ENCODE data around the gene ARMC2.
"Not testable (repeated sequence)": the region's sequence is repeated elsewhere in the genome, so short reads cannot be mapped to it uniquely, and the experiment has no call there.

Gene ARMC2

DNA sequence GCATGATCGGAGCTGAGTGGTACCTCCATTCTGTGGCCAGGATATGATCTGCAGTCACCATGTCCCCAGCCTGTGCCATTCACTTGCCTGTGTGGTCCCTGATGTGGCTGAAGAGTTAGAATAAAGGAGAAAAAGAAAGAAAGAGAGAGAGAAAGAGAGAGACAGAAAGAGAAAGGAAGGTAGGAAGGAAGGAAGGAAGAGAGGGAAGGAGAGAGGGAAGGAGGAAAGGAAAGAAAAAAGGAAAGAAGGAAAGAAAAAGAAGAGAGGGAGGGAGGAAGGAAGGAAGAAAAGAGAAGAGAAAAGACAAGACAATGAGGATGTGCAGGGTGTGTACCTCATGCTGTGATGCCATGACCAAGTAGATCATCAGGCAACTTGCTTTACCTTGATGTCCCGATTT, 22.1 kb downstream of the ARMC2 start:
- DNase-seq (ENCODE audit: low spot score) = no peak

DNA sequence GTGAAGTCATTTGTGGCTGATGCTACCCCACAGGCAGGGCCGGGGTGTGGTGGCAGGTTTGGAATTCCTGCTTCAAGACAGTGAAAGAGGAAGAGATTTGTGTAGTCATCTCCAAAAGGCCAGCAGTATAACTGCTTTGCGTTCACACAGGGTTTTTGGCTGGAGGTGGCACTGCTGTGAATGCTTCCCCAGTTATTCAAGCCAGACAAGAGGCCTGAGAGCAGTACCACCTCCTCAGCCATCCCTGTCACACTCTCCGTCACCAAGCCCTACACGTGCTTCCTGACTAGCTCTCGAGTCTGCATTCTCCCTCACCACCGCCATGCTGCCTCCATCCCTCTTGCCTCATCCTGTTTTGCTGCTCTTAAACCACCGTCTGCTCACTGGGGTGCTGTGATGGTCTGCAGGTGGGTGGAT, 23.9 kb downstream of the ARMC2 start:
- DNase-seq (ENCODE audit: low spot score) = no peak

GRCh38 chr6:108872575-108872974, 24.4 kb downstream of the ARMC2 start:
- no peak for DNase-seq (ENCODE audit: low spot score)

- no peak for DNase-seq (ENCODE audit: low spot score)
These were observed 25.0 kb downstream of the ARMC2 start for GRCh38 chr6:108873251-108873650.

DNA sequence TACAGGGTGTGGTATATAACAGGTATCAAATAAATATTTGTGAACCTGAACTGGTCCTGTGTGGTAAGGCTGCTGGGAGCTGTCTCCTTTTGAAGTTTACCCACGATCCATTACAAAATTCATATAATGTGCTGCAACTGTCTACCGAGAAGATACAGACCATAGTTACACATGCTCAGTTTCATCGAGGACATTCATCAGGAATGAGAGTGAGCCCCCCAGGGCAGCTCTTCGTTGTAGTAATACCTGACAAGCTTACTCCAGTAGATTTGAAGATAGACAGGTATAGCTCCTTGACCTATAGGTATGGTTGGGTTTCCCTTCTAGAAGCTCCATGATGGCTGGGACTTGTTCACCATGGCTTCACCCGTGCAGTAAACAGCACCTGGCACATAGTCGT, 25.7 kb downstream of the ARMC2 start:
- no peak for DNase-seq (ENCODE audit: low spot score)

DNA sequence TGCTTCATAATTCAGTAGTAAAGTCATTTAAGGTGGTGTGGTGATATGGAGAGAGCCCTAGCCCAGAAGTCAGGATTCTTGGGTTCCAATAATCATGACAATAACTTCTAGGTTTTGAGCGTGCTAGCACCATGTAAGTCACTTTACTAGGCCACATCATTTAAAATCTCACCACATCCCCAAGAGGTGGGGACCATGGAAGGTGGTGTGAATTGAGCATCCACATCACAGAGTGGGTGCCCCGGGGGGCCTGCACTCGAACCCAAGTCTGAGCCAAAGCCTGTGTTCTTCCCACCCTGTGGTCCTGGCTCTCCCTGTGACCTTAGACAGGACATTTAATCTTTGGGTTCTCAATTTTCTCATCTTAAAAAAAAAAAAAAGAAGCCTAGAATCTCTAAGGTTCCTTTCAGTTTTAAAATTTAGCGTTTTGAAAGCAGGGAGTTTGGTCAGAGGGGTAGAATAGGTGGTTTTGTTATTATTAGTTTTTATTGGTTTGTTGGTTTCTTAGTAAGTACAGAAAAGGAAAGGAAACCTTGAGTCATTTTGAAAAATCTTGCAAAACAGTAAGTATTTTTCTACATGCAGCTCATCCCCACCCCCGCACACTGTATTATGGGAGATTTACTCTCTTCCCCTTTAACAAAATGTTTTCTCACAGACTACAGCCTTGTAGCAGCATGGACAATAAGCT, 26.4 kb downstream of the ARMC2 start:
- no peak for DNase-seq (ENCODE audit: low spot score)

GRCh38 chr6:108875161-108875555, 26.9 kb downstream of the ARMC2 start:
- DNase-seq (ENCODE audit: low spot score) = no peak

DNA sequence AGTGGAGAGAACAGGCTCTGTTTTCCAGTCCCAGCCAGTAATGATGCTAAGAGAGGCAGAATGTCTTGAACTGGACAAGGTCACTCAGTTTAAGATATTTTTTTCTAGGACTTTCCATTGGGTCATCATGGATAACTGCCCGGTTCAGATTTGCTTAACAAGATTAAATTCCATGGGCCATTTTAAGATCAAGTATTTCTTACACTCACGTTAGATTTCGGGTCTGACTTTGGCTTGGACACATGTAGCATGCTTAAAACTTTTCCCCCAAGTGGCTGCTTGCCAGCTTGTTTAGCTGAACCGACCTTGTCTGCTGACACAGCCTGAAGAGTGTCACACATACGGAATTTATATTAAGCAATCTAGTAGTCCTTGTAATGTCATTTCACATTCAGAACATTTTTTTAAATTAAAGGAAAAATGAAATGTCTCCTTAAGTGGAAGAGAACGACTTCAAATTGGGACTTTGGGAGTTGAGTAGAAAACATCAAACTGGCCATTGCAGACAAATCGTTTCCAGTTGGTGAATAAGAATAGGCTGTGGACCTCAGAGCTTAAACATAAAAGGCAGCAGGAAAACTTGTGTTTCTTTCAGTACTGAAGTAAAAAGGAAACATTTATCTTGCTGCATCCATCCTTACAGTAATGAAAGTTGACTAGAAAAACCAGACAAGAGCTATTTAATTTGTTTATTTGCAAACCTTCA, 29.0 kb downstream of the ARMC2 start:
- DNase-seq (ENCODE audit: low spot score) = no peak

DNA sequence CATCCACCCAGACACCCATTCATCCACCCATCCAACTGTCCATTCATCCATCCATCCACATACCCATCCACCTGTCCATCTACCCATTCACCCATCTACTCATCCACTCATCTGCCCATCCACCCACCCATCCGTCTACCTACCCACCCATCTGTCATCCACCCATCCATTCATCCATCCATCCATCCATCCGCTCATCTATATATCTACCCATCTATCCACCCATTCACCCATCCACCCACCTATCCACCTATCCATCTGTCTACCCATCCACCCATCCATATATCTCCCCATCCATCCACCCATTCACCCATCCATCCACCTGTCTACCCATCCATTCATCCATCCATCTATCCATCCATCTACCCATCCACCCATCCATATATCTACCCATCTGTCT, 30.7 kb downstream of the ARMC2 start:
- no peak for DNase-seq (ENCODE audit: low spot score)

- DNase-seq (ENCODE audit: low spot score) = no peak
These were observed 35.0 kb downstream of the ARMC2 start for GRCh38 chr6:108883172-108883571.

GRCh38 chr6:108884211-108885059, 36.2 kb downstream of the ARMC2 start:
- no peak for DNase-seq (ENCODE audit: low spot score)

DNA sequence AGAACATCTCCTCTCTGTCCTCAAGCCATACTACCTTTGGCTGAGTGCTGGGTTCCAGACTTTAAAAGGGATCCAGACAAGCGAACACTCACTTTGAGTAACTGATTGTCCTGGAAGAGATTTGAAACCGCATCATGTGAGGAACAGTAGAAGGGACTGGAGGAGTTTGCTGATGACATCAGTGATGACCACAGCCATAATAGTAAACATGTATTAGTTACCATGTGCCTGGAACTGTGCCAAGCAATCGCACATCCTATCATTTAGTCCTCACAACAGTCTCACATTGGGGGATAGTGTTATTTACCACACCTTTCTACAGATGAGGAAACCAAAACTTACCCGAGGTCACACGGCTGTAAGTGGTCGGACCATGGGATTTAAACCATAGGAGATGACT, 39.8 kb downstream of the ARMC2 start:
- DNase-seq (ENCODE audit: low spot score) = no peak

- no peak for DNase-seq (ENCODE audit: low spot score)
These were observed 40.5 kb downstream of the ARMC2 start for GRCh38 chr6:108888745-108889144.

DNA sequence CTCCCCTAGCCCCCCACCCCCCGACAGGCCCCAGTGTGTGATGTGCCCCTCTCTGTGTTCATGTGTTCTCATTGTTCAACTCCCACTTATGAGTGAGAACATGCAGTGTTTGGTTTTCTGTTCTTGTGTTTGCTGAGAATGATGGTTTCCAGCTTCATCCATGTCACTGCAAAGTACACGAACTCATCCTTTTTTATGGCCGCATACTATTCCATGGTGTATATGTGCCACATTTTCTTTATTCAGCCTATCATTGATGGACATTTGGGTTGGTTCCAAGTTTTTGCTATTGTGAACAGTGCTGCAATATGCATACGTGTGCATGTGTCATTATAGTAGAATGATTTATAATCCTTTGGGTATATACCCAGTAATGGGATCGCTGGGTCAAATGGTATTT, 42.7 kb downstream of the ARMC2 start:
- DNase-seq (ENCODE audit: low spot score) = not testable (repeated sequence)

- no peak for DNase-seq (ENCODE audit: low spot score)
These were observed 47.3 kb downstream of the ARMC2 start for GRCh38 chr6:108895571-108895970.

GRCh38 chr6:108896111-108896661, 48.0 kb downstream of the ARMC2 start:
- peak; percentile 35 for DNase-seq (ENCODE audit: low spot score)

- no peak for DNase-seq (ENCODE audit: low spot score)
These were observed 49.1 kb downstream of the ARMC2 start for GRCh38 chr6:108897371-108897770.

DNA sequence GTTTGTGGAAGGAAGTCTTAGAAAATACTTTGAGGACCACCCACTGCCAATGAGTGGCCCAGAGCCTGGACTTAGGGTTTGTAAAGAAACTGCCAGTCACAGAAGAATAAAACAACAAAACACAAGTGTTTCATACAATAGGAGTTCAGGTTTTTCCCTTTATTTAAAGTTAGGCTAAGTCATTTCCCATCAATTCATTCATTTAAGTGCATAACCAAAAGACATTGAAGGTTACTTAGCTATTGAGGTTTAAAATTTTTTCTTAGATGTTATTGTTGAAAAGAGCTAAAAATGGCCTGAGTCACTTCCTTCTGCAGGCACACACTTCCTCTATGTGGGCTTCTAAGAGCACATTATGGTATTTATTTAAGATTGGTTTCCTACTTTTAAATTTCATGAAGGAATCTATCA, 54.2 kb downstream of the ARMC2 start:
- DNase-seq (ENCODE audit: low spot score) = no peak

DNA sequence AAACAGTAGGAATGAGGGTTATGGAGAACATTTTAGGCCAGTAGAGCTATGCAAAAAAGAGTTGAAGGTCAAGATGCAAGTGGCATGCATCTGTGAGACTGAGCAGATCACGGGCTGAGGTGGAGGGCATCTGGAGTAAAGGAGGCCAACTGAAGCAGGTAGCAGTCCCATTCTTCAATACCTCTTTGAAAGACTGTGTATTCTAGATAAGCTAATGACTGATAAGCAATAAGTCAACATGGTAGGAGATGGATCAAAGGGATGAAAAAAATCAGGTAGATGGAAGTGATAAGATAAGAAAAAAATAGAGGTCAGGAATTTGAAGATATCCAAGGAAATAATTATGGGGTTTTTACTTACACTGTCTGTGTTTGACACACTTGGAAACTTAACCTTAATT, 55.6 kb downstream of the ARMC2 start:
- DNase-seq (ENCODE audit: low spot score) = no peak

- DNase-seq (ENCODE audit: low spot score) = no peak
These were observed 56.5 kb downstream of the ARMC2 start for GRCh38 chr6:108904741-108905140.

DNA sequence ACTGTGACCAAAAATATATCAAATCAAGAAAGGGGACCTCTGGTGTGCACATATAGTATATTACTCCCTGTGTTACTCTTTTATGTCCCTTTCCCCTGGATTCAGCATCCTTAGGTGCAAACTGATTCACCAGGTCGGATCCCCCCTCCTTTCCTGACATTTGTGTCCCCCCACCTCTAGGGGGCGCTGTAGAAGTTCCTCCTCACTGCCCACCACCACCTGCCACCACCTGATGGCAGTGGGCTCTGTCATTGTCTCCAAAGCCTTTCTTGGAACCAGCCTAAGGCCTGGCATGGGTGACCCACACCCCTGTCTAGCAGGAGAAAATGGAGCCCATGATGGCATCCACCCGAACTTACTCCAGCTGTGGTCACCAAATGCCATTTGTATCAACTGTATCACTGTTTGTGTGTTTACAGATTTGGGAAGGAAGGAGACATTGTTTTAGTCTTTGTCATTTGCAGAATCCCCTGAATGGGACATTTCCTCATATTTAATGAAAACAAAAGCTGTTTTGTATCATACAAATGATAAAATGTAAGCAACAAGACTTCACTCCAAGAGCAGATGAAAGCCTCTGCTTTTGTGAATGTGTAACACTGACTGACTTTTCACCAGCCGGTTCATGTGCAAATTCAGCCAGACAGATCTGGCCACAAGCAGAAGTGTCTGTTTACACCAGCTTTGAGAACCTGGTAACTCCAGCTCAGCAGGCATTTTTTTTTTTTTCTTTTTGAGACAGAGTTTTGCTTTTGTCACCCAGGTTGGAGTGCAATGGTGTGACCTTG, 66.2 kb downstream of the ARMC2 start:
- DNase-seq (ENCODE audit: low spot score) = peak; percentile 11

DNA sequence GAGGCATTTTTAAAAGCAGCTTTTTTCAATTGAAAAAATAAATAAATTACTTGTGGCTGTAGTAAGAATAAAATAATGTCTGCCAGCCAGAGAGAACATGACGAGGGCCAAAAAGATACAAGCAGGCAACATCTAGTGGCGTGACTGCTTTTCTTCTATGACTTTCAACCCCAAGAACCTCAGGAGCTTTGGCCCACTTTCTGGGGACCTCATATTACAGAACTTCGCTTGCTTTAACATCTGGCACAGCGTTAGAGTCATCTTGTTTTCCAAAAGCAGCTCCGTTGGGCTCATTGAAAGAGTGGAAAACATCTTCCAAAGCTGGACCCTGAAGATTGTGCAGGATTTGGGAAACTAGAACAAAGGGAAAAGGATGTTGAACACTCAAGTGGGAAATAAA, 67.0 kb downstream of the ARMC2 start:
- no peak for DNase-seq (ENCODE audit: low spot score)
